ENCODE results near the gene TMEM255B. TPM values are rescaled to one million over a fixed set of nuclear protein-coding genes. Genes with fewer than 3 reads are reported as not detected.

The TMEM255B gene
- total and polyA plus RNA-seq, 4 donors = 0.63 to 67.3 (median 20.4) TPM

- Histone ChIP-seq H3K27me3 (ENCODE audit: control insufficient read depth in 1 of 2, insufficient read depth in 2 of 2, low read length in 1 of 2) (no peaks in the 10 kb centered on the region), H3K4me1 (ENCODE audit: control insufficient read depth in 1 of 2, insufficient read depth in 2 of 2, low read length in 2 of 2) (no peaks in the 10 kb centered on the region), H3K9me3 (ENCODE audit: control insufficient read depth, low read length) (no peaks in the 10 kb centered on the region), H3K27ac (ENCODE audit: low read depth in 1 of 2, low read length in 2 of 2) (no peak overlapping the region), H3K36me3 (ENCODE audit: control insufficient read depth in 1 of 2, insufficient read depth in 2 of 2, low read length in 1 of 2) (peaks cover 3 to 7% of the 10 kb centered on the region in 2 donors), H3K4me3 (ENCODE audit: low read length in 2 of 2) (no peak overlapping the region)
- intact Hi-C loops (cut with DNase I) = no loop called here
- peak in 1 of 2 donors; percentile 55 for DNase-seq
- ATAC-seq (ENCODE audit: low FRiP score) = no peak
- WGBS, 2 donors = 81 to 85% methylated on average over 30 of the region's 30 CpGs
These were observed 87.0 kb downstream of the TMEM255B start for GRCh38 chr13:113845723-113846635.

DNA sequence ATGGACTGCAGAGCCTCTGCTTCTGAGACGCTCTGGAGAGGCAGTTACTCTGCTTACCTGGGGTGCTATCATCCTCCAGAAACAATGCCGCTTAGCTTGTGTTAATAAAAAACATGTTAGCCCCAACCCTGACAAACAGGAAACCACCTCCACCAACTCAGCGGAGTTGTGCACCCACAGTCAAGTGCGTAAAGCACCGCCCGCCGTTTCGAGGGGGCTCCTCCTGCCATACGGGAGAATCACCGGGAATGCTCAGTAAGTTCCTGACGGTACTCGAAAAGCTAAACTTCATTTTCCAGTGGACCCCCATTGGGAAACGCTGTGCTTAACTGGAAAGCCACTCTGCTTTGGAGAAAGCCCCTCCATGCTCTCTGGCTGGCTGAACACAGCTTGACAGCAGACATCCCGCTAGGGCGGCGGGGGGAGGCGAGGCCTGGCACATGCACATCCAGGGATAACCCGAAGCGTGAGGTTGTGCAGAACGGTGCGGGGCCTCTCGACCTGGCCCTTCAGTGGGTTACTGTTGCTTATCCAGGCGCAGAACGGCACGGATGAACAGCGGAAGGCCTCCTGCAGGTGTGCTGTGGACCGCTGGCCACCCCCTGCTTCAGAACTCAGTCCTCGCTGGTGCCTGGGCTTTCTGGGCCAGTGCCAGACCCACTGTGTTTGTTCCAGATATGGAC lies 87.8 kb downstream of the TMEM255B start:
- DNase-seq (peak in 1 of 2 donors; percentile 68), ATAC-seq (ENCODE audit: low FRiP score) (no peak)
- H3K9me3 ChIP-seq (ENCODE audit: control insufficient read depth, low read length) = no peaks in the 10 kb centered on the region
- WGBS, 2 donors = 94 to 96% methylated on average over 28 of the region's 28 CpGs
- H3K27me3 ChIP-seq (ENCODE audit: control insufficient read depth in 1 of 2, insufficient read depth in 2 of 2, low read length in 1 of 2) = no peaks in the 10 kb centered on the region
- H3K4me3 ChIP-seq (ENCODE audit: low read length in 2 of 2) = no peak overlapping the region
- peaks cover 3 to 7% of the 10 kb centered on the region in 2 donors for H3K36me3 ChIP-seq (ENCODE audit: control insufficient read depth in 1 of 2, insufficient read depth in 2 of 2, low read length in 1 of 2)
- H3K4me1 ChIP-seq (ENCODE audit: control insufficient read depth in 1 of 2, insufficient read depth in 2 of 2, low read length in 2 of 2) = no peaks in the 10 kb centered on the region
- no peak overlapping the region for H3K27ac ChIP-seq (ENCODE audit: low read depth in 1 of 2, low read length in 2 of 2)
- intact Hi-C loops (cut with DNase I) = no loop called here

- DNase-seq (peak in 1 of 2 donors; percentile 67), ATAC-seq (ENCODE audit: low FRiP score) (no peak)
- Histone ChIP-seq H3K36me3 (ENCODE audit: control insufficient read depth in 1 of 2, insufficient read depth in 2 of 2, low read length in 1 of 2) (peaks cover 3 to 7% of the 10 kb centered on the region in 2 donors), H3K27me3 (ENCODE audit: control insufficient read depth in 1 of 2, insufficient read depth in 2 of 2, low read length in 1 of 2) (no peaks in the 10 kb centered on the region), H3K4me3 (ENCODE audit: low read length in 2 of 2) (no peak overlapping the region), H3K4me1 (ENCODE audit: control insufficient read depth in 1 of 2, insufficient read depth in 2 of 2, low read length in 2 of 2) (no peaks in the 10 kb centered on the region), H3K9me3 (ENCODE audit: control insufficient read depth, low read length) (no peaks in the 10 kb centered on the region), H3K27ac (ENCODE audit: low read depth in 1 of 2, low read length in 2 of 2) (no peak overlapping the region)
- intact Hi-C loops (cut with DNase I) = no loop called here
- 92 to 95% methylated on average over 8 of the region's 8 CpGs for WGBS, 2 donors
These were observed 89.0 kb downstream of the TMEM255B start for GRCh38 chr13:113848020-113848419.

DNA sequence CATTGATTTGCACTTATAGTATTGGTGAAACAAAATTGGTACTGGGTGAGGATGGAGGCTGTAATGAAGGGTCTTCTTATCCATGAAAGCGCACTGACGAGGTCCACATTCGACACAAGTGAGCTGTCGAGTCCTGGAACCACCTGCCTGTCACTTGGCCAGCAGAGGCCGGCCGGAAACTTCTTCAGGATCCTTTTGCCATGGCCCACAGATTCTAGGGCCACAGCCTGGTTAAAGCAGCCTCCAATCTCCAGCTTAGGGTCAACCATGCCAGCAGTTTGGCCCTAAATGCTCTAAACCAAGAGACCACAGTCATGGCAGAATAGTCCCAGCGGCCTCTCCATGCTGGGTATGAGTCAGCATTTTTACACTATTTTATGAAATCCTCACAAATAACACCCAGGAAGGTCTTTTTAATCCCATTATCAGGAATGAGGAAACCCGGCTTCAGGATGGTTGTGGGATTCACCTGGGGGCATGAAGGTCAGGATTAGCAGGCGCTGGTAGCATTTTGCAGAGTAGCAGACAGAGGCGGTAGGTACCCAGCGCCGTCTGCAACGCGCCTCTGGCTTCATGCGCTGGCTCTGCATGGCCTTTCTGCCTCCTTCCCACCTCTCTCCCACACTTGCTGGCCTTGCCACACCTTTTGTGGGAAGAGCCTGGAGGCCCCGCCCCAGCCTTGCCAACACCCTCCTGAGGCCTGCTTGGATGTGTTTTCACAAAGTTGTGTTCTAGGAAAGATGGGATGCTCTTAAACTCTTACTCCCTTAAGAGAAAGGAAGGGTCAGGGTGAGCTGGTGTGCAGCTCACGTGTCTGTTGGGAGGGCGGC lies 89.6 kb downstream of the TMEM255B start:
- no peak overlapping the region for H3K27ac ChIP-seq (ENCODE audit: low read depth in 1 of 2, low read length in 2 of 2)
- DNase-seq = peak in 1 of 2 donors; percentile 65

GRCh38 chr13:113849546-113849945 lies 90.5 kb downstream of the TMEM255B start:
- Histone ChIP-seq H3K36me3 (ENCODE audit: control insufficient read depth in 1 of 2, insufficient read depth in 2 of 2, low read length in 1 of 2) (peaks cover 0 to 7% of the 10 kb centered on the region in 2 donors), H3K27me3 (ENCODE audit: control insufficient read depth in 1 of 2, insufficient read depth in 2 of 2, low read length in 1 of 2) (no peaks in the 10 kb centered on the region), H3K27ac (ENCODE audit: low read depth in 1 of 2, low read length in 2 of 2) (no peak overlapping the region), H3K4me3 (ENCODE audit: low read length in 2 of 2) (no peak overlapping the region), H3K4me1 (ENCODE audit: control insufficient read depth in 1 of 2, insufficient read depth in 2 of 2, low read length in 2 of 2) (peaks cover 0 to 3% of the 10 kb centered on the region in 2 donors), H3K9me3 (ENCODE audit: control insufficient read depth, low read length) (no peaks in the 10 kb centered on the region)
- 87 to 94% methylated on average over 3 of the region's 3 CpGs for WGBS, 2 donors
- no peak for DNase-seq
- ATAC-seq (ENCODE audit: low FRiP score) = no peak
- intact Hi-C loops (cut with DNase I) = no loop called here

More for the DNA sequence above, 89.6 kb downstream of the TMEM255B start:
- H3K4me1 ChIP-seq (ENCODE audit: control insufficient read depth in 1 of 2, insufficient read depth in 2 of 2, low read length in 2 of 2) = no peaks in the 10 kb centered on the region
- ATAC-seq (ENCODE audit: low FRiP score) = no peak
- no peaks in the 10 kb centered on the region for H3K27me3 ChIP-seq (ENCODE audit: control insufficient read depth in 1 of 2, insufficient read depth in 2 of 2, low read length in 1 of 2)
- no peaks in the 10 kb centered on the region for H3K9me3 ChIP-seq (ENCODE audit: control insufficient read depth, low read length)
- intact Hi-C loops (cut with DNase I) = no loop called here
- H3K36me3 ChIP-seq (ENCODE audit: control insufficient read depth in 1 of 2, insufficient read depth in 2 of 2, low read length in 1 of 2) = peaks cover 3 to 7% of the 10 kb centered on the region in 2 donors
- WGBS, 2 donors = 93 to 94% methylated on average over 18 of the region's 18 CpGs
- no peak overlapping the region for H3K4me3 ChIP-seq (ENCODE audit: low read length in 2 of 2)

GRCh38 chr13:113849981-113850721 lies 91.1 kb downstream of the TMEM255B start:
- WGBS, 2 donors = 91 to 94% methylated on average over 8 of the region's 8 CpGs
- Histone ChIP-seq H3K27ac (ENCODE audit: low read depth in 1 of 2, low read length in 2 of 2) (no peak overlapping the region), H3K4me1 (ENCODE audit: control insufficient read depth in 1 of 2, insufficient read depth in 2 of 2, low read length in 2 of 2) (peaks cover 0 to 3% of the 10 kb centered on the region in 2 donors), H3K9me3 (ENCODE audit: control insufficient read depth, low read length) (no peaks in the 10 kb centered on the region), H3K4me3 (ENCODE audit: low read length in 2 of 2) (no peak overlapping the region), H3K27me3 (ENCODE audit: control insufficient read depth in 1 of 2, insufficient read depth in 2 of 2, low read length in 1 of 2) (no peaks in the 10 kb centered on the region), H3K36me3 (ENCODE audit: control insufficient read depth in 1 of 2, insufficient read depth in 2 of 2, low read length in 1 of 2) (peaks cover 0 to 5% of the 10 kb centered on the region in 2 donors)
- ATAC-seq (ENCODE audit: low FRiP score) (no peak), DNase-seq (no peak)
- intact Hi-C loops (cut with DNase I) = no loop called here

DNA sequence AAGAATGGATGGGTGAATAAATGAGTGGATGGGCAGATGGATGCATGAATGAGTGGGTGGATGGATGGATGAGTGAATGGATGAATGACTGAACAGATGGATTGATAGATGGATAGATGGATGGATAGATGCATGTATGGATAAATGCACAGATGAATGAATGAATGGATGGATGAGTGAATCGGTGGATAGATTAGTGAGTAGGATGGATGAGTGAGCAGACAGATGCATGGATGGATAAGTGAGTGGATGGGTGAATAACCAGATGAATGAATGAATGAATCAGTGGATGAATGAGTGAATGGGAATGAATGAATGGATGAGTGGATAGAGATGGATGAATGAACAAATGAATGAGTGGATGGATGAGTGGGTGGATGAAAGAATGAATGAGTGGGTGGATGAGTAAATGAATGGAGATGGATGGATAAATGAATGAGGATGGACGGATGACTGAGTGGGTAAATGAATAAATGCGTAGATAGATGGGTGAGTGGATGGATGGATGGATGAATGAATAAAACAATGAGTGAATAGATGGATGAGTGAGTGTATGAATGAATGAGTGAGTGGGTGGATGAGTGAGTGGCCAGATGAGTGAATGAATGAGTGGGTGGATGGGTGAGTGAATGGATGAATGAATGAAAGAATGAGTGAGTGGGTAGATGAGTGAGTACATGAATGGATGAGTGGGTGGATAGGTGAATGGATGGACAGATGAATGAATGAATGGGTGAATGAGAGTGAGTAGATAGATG lies 91.9 kb downstream of the TMEM255B start:
- WGBS, 2 donors = 96% methylated on average over 3 of the region's 3 CpGs
- Histone ChIP-seq H3K27me3 (ENCODE audit: control insufficient read depth in 1 of 2, insufficient read depth in 2 of 2, low read length in 1 of 2) (no peaks in the 10 kb centered on the region), H3K36me3 (ENCODE audit: control insufficient read depth in 1 of 2, insufficient read depth in 2 of 2, low read length in 1 of 2) (peaks cover 0 to 4% of the 10 kb centered on the region in 2 donors), H3K27ac (ENCODE audit: low read depth in 1 of 2, low read length in 2 of 2) (no peak overlapping the region), H3K4me3 (ENCODE audit: low read length in 2 of 2) (no peak overlapping the region), H3K4me1 (ENCODE audit: control insufficient read depth in 1 of 2, insufficient read depth in 2 of 2, low read length in 2 of 2) (peaks cover 0 to 3% of the 10 kb centered on the region in 2 donors), H3K9me3 (ENCODE audit: control insufficient read depth, low read length) (no peaks in the 10 kb centered on the region)
- ATAC-seq (ENCODE audit: low FRiP score) = no peak
- intact Hi-C loops (cut with DNase I) = no loop called here
- DNase-seq = no peak
